VCaP (cell line): ENCODE measurements around the gene NUP205.

Experiments
- H3K27ac ChIP-seq: fragments of 450-650 bp; 2 replicates; pipeline ENCODE4 v1.5.1; 2017
- TF ChIP-seq, protein P1 (sequence below): fragments of 450-650 bp; conservative IDR thresholded peaks from 2 replicates; pipeline ENCODE4 v1.5.1; 2017; ENCODE audit warnings: mild to moderate bottlenecking, moderate library complexity

Gene NUP205

DNA sequence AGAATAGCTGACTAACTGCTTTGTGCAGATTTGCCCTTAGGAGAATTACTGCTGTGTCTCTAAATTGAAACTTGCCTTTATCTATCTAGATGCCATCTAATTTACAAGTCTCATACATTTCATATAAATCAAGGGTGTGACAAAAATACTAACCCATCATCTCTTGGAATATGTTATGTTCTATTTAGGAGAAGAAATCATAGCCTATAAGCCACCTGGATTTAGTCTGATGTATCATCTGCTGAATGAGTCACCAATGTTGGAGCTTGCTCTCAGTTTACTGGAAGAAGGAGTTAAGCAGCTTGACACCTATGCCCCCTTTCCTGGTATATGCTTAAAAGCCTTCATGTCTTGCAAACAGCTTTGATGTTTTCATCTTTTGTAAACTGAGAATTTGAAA is 43.5 kb downstream of the NUP205 start:
- H3K27ac ChIP-seq = no peak overlapping the region
- TF ChIP-seq, protein P1, sequence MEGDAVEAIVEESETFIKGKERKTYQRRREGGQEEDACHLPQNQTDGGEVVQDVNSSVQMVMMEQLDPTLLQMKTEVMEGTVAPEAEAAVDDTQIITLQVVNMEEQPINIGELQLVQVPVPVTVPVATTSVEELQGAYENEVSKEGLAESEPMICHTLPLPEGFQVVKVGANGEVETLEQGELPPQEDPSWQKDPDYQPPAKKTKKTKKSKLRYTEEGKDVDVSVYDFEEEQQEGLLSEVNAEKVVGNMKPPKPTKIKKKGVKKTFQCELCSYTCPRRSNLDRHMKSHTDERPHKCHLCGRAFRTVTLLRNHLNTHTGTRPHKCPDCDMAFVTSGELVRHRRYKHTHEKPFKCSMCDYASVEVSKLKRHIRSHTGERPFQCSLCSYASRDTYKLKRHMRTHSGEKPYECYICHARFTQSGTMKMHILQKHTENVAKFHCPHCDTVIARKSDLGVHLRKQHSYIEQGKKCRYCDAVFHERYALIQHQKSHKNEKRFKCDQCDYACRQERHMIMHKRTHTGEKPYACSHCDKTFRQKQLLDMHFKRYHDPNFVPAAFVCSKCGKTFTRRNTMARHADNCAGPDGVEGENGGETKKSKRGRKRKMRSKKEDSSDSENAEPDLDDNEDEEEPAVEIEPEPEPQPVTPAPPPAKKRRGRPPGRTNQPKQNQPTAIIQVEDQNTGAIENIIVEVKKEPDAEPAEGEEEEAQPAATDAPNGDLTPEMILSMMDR = no peak

DNA sequence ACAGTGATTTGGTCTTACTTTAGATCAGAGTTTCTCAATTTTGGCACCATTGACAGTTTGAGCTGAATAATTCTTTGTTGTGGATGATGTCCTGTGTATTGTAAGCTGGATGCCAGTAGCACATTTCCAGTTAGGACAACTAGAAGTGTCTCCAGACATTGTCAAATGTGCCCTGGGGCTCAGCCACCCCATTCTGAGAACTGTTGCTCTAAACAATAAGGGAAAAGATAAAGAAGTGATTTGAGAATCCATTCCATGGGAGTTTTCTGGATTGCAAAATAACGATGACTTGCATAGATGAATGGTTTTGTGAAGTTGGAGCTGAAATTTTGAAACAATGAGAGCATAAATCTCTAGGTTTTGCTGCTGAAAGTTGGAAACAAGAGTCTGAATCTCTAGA is 44.6 kb downstream of the NUP205 start:
- TF ChIP-seq, protein P1 = no peak
- H3K27ac ChIP-seq = no peak overlapping the region

DNA sequence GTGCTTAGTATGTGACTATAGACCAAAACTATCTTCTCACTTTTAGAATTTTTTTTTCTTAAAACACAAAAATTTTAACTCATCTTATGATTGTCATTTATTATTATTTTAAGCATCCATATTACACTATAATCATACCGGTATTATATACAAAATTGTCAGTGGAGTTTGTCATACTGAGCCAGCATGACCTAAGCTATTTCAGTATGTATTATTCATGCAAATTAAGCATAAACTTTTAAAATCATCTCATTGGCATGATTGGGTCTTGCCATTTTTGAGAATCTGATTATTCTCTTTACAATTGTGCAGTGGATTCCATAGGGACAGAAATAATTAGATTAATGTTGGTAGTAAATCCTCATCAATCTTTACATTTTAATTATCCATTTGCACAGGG is 58.4 kb downstream of the NUP205 start:
- H3K27ac ChIP-seq = no peak overlapping the region
- TF ChIP-seq, protein P1 = no peak

DNA sequence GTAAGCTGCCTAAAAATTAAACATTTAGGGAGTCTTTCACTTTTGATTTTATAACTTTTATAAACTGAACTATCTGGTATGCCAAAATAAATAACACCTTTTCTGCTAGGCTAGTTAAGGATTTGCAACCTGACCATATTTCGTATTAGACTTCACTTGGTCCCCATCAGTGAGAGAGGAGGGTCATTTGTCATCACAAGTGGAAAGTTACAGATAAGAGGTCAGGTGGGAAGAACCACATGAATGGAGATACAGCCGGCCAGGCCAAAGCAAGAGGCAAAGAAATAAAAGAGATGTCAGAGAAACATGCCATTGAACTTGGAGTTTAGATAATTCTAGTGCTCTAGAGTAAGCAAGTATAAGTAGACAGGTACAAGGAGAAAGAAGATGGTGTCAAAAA is 60.1 kb downstream of the NUP205 start:
- TF ChIP-seq, protein P1 = no peak
- no peak overlapping the region for H3K27ac ChIP-seq

DNA sequence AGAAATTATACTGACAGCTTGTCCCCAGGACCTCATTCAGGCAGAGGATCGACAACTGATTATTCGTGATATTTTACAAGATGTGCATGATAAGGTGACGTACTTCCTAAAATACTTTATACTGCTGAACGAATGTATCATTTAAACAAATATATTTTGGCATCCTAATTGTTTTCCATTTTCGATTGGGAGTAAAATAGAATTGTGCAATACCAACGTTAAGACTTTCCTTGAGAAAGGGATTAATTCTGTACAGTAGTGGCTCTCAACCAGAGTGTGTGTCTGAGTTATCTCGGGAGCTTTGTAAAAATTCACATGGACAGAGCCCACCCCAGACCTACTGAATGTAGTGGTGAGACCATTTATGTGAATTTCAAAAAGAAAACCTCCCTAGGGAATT is 60.8 kb downstream of the NUP205 start:
- TF ChIP-seq, protein P1 = no peak
- H3K27ac ChIP-seq = no peak overlapping the region

DNA sequence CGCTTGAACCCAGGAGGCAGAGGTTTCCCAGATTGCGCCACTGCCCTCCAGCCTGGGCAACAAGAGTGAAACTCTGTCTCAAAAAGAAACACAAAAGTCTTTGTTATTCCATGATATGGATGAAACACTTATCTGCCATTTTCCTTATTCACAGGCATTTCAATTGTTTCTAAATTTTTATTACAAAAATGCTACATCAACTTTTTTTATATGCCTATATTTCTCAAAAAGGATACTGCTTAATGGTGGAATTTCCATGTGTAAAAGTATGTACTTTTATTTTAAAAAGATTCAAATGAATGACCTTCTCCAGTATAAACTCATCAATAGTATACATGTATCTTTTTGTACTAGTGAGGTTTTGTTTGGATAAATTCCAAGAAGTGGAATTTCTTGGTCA is 62.7 kb downstream of the NUP205 start:
- TF ChIP-seq, protein P1 = no peak

DNA sequence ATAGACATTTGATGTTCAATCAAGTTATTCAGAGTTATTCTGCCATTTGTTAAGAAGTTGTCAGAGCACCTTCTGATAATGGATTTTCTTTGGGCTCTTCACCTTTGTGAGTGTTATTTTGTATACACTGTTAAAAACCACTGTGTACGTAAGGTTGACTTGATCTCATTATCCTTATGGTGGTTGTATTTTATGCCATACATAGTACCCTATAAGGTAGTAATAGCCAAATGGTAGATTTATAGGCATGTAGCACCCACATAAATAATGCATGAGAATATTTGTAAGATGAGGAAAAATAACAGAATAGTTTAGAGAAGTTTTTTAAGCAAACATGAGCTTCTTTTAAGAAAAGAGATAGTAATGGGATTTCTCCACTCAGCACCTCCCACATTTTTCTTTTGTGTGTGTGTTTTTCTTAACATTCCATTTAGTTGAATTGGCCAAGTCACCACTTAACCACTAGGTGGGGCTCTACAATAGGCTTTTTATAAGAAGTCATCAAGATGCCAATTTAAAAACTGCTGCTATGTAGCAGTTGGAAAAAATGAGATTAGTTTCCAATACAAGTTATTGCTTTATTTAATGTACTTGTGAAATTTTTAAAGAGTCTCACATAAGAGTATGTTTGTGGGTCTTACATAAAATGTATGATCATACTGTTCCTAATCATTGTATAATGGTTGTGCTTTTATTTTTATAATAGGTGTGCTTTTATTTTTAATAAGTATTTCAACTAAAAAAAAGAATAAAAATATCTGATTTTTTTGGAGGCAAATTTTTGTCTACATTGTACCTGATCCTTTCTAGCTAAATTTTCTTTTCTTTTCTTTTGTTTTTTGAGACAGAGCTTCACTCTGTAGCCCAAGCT is 63.5 kb downstream of the NUP205 start:
- TF ChIP-seq, protein P1 = peak; percentile 96
- no peak overlapping the region for H3K27ac ChIP-seq

More for the DNA sequence above, 62.7 kb downstream of the NUP205 start:
- H3K27ac ChIP-seq = no peak overlapping the region
